Ectodermal cell (in vitro differentiated cells): ENCODE data around the gene CCNF.
A peak's percentile ranks its signal among the peaks of the same experiment; 100 is the strongest.

Source experiments
- H3K27ac ChIP-seq: 2 replicates; pipeline ENCODE4 v1.7.0; 2013; ENCODE audit warnings: mild to moderate bottlenecking, low read depth, low read length; ENCODE audit not compliant: insufficient read depth, poor library complexity, severe bottlenecking
- H3K27me3 ChIP-seq: 2 replicates; pipeline ENCODE4 v1.7.0; 2013; ENCODE audit warnings: mild to moderate bottlenecking, low read length; ENCODE audit not compliant: insufficient read depth, control insufficient read depth, poor library complexity, severe bottlenecking
- H3K36me3 ChIP-seq: one replicate; pipeline ENCODE4 v1.7.0; 2013; ENCODE audit warnings: low read length; ENCODE audit not compliant: control insufficient read depth, insufficient read depth
- H3K4me1 ChIP-seq: one replicate; pipeline ENCODE4 v1.7.0; 2013; ENCODE audit warnings: low read length; ENCODE audit not compliant: control insufficient read depth, insufficient read depth
- H3K4me3 ChIP-seq: 2 replicates; pipeline ENCODE4 v1.7.0; 2013; ENCODE audit warnings: low read depth, low read length, control low read depth; ENCODE audit not compliant: insufficient read depth
- H3K9me3 ChIP-seq: 2 replicates; pipeline ENCODE4 v1.7.0; 2013; ENCODE audit warnings: mild to moderate bottlenecking, low read length, moderate library complexity; ENCODE audit not compliant: control insufficient read depth
- WGBS, 2 experiments: methylation state at CpG; one replicate each; pipeline ENCODE4 v1.1.7; 2013; ENCODE audit warnings: missing lambda C conversion rate in 2 of 2; 5-methylcytosine and 5-hydroxymethylcytosine counted together

The CCNF gene

GRCh38 chr16:2471653-2472487 lies 42.6 kb downstream of the CCNF start:
- Histone ChIP-seq H3K9me3 (no peaks in the 10 kb centered on the region), H3K27me3 (peaks cover 81% of the 10 kb centered on the region), H3K4me1 (peaks cover 43% of the 10 kb centered on the region), H3K4me3 (peak overlapping the region; percentile 28), H3K27ac (no peak overlapping the region), H3K36me3 (no peaks in the 10 kb centered on the region)
- 40 to 41% methylated on average over 61 of the region's 61 CpGs for WGBS, 2 experiments

DNA sequence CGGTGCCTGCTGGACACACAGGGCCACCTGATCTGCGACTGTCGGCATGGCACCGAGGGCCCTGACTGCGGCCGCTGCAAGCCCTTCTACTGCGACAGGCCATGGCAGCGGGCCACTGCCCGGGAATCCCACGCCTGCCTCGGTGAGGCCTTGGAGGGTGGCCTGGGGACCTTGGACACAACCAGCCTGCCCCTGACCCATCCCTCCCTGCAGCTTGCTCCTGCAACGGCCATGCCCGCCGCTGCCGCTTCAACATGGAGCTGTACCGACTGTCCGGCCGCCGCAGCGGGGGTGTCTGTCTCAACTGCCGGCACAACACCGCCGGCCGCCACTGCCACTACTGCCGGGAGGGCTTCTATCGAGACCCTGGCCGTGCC lies 43.2 kb downstream of the CCNF start:
- H3K4me3 ChIP-seq = no peak overlapping the region
- H3K4me1 ChIP-seq = peaks cover 43% of the 10 kb centered on the region
- H3K27ac ChIP-seq = no peak overlapping the region
- no peaks in the 10 kb centered on the region for H3K36me3 ChIP-seq
- peaks cover 81% of the 10 kb centered on the region for H3K27me3 ChIP-seq
- WGBS, 2 experiments = 93 to 95% methylated on average over 27 of the region's 27 CpGs
- H3K9me3 ChIP-seq = no peaks in the 10 kb centered on the region

DNA sequence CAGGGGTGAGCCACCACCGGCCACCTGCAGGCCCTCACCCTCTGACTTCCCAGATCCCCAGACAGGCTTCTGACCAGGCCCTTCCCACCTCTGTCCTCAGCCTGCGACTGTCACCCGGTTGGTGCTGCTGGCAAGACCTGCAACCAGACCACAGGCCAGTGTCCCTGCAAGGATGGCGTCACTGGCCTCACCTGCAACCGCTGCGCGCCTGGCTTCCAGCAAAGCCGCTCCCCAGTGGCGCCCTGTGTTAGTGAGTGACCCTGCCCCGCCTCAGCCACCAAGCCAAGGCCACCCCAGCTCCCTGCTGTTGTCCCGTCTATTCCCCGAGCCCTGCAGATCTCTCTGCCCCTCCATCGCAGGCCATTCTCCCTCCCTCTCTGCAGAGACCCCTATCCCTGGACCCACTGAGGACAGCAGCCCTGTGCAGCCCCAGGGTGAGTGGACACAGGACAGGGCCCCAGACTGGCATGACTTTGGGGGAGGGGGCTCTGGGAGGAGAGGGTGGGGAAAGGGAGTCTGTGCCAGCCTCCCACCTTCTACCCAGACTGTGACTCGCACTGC lies 43.7 kb downstream of the CCNF start:
- peak overlapping the region; percentile 70 for H3K4me3 ChIP-seq
- peaks cover 43% of the 10 kb centered on the region for H3K4me1 ChIP-seq
- H3K27ac ChIP-seq = no peak overlapping the region
- H3K27me3 ChIP-seq = peaks cover 79% of the 10 kb centered on the region
- no peaks in the 10 kb centered on the region for H3K9me3 ChIP-seq
- 87 to 88% methylated on average over 14 of the region's 14 CpGs for WGBS, 2 experiments
- H3K36me3 ChIP-seq = no peaks in the 10 kb centered on the region

GRCh38 chr16:2473446-2473926 lies 44.2 kb downstream of the CCNF start:
- Histone ChIP-seq H3K4me3 (peak overlapping the region; percentile 70), H3K4me1 (peaks cover 43% of the 10 kb centered on the region), H3K27me3 (peaks cover 74% of the 10 kb centered on the region), H3K36me3 (no peaks in the 10 kb centered on the region), H3K9me3 (no peaks in the 10 kb centered on the region), H3K27ac (no peak overlapping the region)
- 7% methylated on average over 49 of the region's 49 CpGs for WGBS, 2 experiments

DNA sequence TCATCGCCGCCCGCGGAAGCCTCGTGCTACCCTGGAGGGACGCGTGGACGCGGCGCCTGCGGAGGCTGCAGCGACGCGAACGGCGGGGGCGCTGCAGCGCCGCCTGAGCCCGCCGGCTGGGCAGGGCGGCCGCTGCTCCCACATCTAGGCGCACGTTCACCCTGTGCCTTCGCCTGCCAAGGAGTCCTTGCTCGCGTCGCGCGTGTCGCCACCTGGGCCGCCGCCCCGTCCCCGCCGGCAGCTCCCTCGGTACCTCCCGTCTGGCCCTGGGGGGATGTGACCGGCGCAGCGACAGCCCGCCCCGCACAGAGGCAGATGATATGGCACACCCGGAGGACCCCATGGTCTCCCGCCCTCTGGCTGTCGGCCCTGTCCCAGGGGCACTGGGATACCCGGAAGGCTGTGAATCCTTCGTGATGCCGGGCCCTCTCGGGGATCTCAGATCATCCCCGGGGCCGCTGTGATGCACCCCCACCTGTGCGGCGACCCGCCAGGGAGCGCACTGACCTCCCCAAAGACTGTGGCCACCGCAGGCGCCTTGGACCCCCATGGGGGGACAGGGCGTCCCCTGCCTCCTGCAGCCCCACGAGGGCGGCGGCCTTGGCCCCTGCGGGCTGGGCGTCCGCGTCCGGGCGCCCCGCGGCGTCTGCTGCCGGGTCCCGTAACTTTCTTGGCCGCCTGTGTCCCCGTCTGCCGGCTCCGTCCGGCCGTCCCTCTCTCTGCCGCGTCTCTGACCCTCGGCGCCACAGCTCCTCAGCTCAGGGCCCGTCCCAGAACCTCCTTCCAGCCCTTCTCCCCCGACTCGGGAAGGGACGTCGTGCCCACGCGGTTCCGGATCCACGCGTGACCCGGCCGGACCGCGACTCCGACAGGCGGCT lies 45.0 kb downstream of the CCNF start:
- 0 to 1% methylated on average over 100 of the region's 100 CpGs for WGBS, 2 experiments
- peaks cover 37% of the 10 kb centered on the region for H3K4me1 ChIP-seq

DNA sequence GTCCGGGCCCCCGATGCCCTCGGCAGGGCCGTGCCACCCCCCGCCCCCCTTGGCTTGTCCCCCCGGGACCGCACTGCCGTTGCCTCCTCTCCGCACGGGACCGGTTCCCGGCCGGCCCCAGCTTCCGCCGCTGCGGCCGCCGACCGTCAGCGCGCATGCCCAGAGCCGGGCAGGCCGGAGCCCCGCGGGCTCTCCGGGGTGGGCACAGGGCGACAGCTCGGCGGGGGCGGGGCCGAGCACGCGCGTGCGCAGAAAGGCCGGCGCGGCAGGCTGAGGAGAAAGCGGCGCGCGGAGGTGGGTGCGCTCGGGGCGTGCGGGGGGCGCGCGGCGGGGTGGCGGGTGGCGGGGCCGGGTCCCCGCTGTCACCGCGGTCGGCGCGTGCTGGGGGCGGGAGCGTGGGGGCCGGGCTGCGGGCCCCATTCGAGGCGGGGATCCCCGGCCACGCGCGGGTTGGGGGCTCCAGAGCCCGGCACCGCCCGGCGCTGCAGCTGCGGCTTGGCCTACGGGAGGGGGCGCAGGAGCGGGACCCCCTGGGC lies 45.7 kb downstream of the CCNF start, which contains the start of gene TBC1D24:
Gene TBC1D24, plus strand, starts transcription at position 251 of the 536 bp plus-strand sequence. CDS start 21,022 bp downstream, outside the sequence.
- no peaks in the 10 kb centered on the region for H3K36me3 ChIP-seq
- peak within 1 kb of the TSS; percentile 70 for H3K4me3 ChIP-seq
- peak within 1 kb of the TSS; percentile 26 for H3K27ac ChIP-seq
- WGBS, 2 experiments = 0% methylated on average over 77 of the region's 77 CpGs
- H3K9me3 ChIP-seq = no peaks in the 10 kb centered on the region
- peaks cover 64% of the 10 kb centered on the region for H3K27me3 ChIP-seq
- peaks cover 30% of the 10 kb centered on the region for H3K4me1 ChIP-seq

More for the DNA sequence above, 45.0 kb downstream of the CCNF start:
- Histone ChIP-seq H3K36me3 (no peaks in the 10 kb centered on the region), H3K27me3 (peaks cover 68% of the 10 kb centered on the region), H3K27ac (peak overlapping the region; percentile 26), H3K9me3 (no peaks in the 10 kb centered on the region), H3K4me3 (peak overlapping the region; percentile 70)

- WGBS, 2 experiments = 13% methylated on average over 55 of the region's 55 CpGs
- no peaks in the 10 kb centered on the region for H3K36me3 ChIP-seq
- peaks cover 57% of the 10 kb centered on the region for H3K27me3 ChIP-seq
- no peaks in the 10 kb centered on the region for H3K9me3 ChIP-seq
- no peak overlapping the region for H3K27ac ChIP-seq
- H3K4me1 ChIP-seq = peaks cover 22% of the 10 kb centered on the region
- peak overlapping the region; percentile 70 for H3K4me3 ChIP-seq
Measured at GRCh38 chr16:2475413-2476344, 46.4 kb downstream of the CCNF start.

DNA sequence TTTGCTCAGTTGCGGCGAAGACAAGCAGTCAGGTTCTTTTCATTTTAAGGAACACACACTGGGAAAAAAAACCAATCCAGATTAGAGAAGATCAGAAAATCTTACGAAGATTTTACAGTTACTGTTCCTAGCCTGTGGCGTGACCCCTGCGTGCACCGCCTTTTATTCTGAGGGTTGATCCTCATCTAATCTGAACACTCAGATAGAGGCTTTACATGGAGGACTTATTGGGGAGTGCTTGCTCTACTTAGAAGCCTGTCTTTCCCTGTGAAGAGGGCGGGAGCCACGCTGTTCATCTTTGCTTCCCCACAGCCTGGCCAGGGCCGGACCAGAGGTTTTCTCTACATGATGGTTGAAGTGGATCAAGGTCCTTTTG lies 47.1 kb downstream of the CCNF start:
- H3K4me3 ChIP-seq = peak overlapping the region; percentile 70

GRCh38 chr16:2476741-2477140 lies 47.5 kb downstream of the CCNF start:
- no peak overlapping the region for H3K4me3 ChIP-seq
- H3K27ac ChIP-seq = no peak overlapping the region

More for the DNA sequence above, 47.1 kb downstream of the CCNF start:
- Histone ChIP-seq H3K4me1 (peaks cover 17% of the 10 kb centered on the region), H3K9me3 (no peaks in the 10 kb centered on the region), H3K27ac (no peak overlapping the region), H3K36me3 (no peaks in the 10 kb centered on the region), H3K27me3 (peaks cover 50% of the 10 kb centered on the region)
- 92 to 96% methylated on average over 9 of the region's 9 CpGs for WGBS, 2 experiments

More at GRCh38 chr16:2476741-2477140, 47.5 kb downstream of the CCNF start:
- Histone ChIP-seq H3K36me3 (no peaks in the 10 kb centered on the region), H3K4me1 (peaks cover 17% of the 10 kb centered on the region), H3K27me3 (peaks cover 46% of the 10 kb centered on the region), H3K9me3 (no peaks in the 10 kb centered on the region)
- 96 to 99% methylated on average over 3 of the region's 3 CpGs for WGBS, 2 experiments
